ENCODE data around the gene ZDHHC11. TPM values are rescaled to one million over a fixed set of nuclear protein-coding genes. Genes with fewer than 3 reads are reported as not detected.
"Not testable (repeated sequence)": the region's sequence is repeated elsewhere in the genome, so short reads cannot be mapped to it uniquely, and the experiment has no call there.

Gene ZDHHC11
- total and polyA plus RNA-seq, 5 experiments from 2014 or later = 9.8 to 16.4 TPM; not detected in 3

DNA sequence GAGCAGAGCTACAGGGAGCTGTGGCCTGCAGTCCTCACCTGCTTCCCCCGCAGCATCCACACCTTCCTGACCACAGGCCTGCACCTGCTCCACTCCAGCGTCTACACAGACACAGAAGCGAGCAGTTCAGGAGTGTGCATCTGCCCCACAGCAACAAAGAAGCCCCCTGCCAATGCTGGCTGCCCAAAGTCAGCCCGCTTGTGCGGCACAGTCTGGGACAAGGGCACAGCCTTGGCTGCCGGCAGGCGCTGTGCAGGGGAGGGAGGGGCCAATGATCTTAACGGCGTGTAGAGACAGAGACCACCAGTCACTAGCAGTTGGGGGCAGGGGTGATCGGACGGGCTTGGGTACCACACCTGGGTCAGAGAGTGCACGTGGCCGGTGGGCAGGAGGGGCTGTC is 35.2 kb upstream of the ZDHHC11 start:
- no peak overlapping the region for H3K4me3 Mint-ChIP-seq
- ATAC-seq (no peak), DNase-seq (no peak)
- peaks cover 19 to 57% (median 36%) of the 10 kb centered on the region in 4 donors for H3K4me1 Mint-ChIP-seq
- POLR2A ChIA-PET = interaction anchor here (0.6 kb wide), 1 partner anchor 121 kb away, joined by 3 read pairs; no protein-coding TSS in a partner anchor
- no peaks in the 10 kb centered on the region for H3K27me3 Mint-ChIP-seq
- H3K27ac Mint-ChIP-seq = peak overlapping the region in 1 of 10 donors; percentile 50
- H3K36me3 Mint-ChIP-seq = peaks cover 18 to 87% (median 35%) of the 10 kb centered on the region in 3 donors
- peaks cover 0 to 13% (median 2%) of the 10 kb centered on the region in 9 donors for H3K9me3 Mint-ChIP-seq

- H3K27ac Mint-ChIP-seq = peak overlapping the region in 1 of 10 donors; percentile 16
- H3K4me3 Mint-ChIP-seq = no peak overlapping the region
- POLR2A ChIA-PET = no interaction called here
- ATAC-seq (no peak), DNase-seq (no peak)
- H3K4me1 Mint-ChIP-seq = peaks cover 19 to 52% (median 31%) of the 10 kb centered on the region in 4 donors
- H3K36me3 Mint-ChIP-seq = peaks cover 18 to 88% (median 38%) of the 10 kb centered on the region in 3 donors
- H3K27me3 Mint-ChIP-seq = no peaks in the 10 kb centered on the region
- peaks cover 0 to 13% (median 2%) of the 10 kb centered on the region in 9 donors for H3K9me3 Mint-ChIP-seq
These were observed 34.7 kb upstream of the ZDHHC11 start for GRCh38 chr5:885529-885928.

DNA sequence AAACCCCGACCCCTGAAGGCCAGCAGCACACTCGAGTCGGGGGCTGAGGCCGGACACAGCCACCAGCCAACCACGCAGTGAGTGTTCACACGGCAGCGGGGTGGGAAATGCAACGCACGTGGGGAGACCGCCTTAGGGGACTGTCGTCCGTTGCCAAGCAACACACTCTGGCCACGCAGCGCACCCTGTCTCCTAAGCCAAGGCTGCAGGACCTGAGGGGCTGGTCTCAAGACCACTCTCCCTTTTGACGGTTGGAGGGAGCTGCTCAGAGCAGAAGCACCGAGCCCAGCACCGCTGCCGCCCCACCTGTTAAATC is 34.3 kb upstream of the ZDHHC11 start:
- peaks cover 19 to 48% (median 28%) of the 10 kb centered on the region in 4 donors for H3K4me1 Mint-ChIP-seq
- peaks cover 0 to 13% (median 2%) of the 10 kb centered on the region in 9 donors for H3K9me3 Mint-ChIP-seq
- DNase-seq (no peak), ATAC-seq (no peak)
- H3K36me3 Mint-ChIP-seq = peaks cover 18 to 86% (median 38%) of the 10 kb centered on the region in 3 donors
- peak overlapping the region in 1 of 10 donors; percentile 16 for H3K27ac Mint-ChIP-seq
- no peaks in the 10 kb centered on the region for H3K27me3 Mint-ChIP-seq
- POLR2A ChIA-PET = no interaction called here
- H3K4me3 Mint-ChIP-seq = no peak overlapping the region

DNA sequence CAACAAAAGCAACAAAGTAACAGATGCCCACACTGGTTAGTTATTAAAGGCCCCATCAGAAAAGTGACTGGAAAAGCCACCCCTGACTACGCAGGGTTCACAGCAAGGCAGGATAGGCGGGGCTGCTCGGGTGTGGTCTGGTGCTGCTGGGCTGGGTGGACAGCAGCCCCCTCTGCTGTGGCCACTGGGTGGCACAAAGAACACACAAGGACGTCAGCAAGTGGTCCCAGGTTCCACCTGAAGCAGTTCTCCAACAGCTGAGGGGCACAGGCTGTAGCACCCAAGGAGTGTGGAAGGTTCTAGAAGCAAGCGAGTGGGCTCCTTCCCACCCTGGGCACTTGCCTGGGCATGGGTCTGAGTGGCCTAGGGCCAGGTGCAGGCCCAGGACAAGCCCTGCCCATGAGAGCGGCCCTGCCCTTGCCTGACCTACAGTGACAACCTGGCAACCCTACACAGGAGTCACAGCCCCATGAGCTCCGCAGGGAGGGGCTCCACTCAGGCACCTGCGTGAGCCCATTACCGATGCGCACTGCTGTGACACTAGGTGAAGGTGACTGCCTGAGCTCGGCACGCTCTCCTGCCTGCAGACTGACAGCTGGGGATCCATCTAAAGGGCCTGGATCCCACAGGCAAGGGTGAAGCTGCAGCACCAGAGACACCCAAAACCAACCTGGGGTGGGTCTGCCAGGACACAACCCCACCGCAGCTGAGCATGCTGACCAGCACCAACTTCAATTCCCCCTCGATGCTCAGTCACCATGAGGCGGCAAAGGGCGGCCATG is 33.8 kb upstream of the ZDHHC11 start:
- peak overlapping the region in 1 of 10 donors; percentile 40 for H3K27ac Mint-ChIP-seq
- peaks cover 0 to 13% (median 2%) of the 10 kb centered on the region in 9 donors for H3K9me3 Mint-ChIP-seq
- no peak overlapping the region for H3K4me3 Mint-ChIP-seq
- H3K4me1 Mint-ChIP-seq = peaks cover 19 to 44% (median 27%) of the 10 kb centered on the region in 4 donors
- H3K27me3 Mint-ChIP-seq = no peaks in the 10 kb centered on the region
- H3K36me3 Mint-ChIP-seq = peaks cover 18 to 83% (median 38%) of the 10 kb centered on the region in 3 donors
- POLR2A ChIA-PET = no interaction called here
- ATAC-seq (no peak), DNase-seq (no peak)

GRCh38 chr5:883475-884181 is 32.8 kb upstream of the ZDHHC11 start:
- POLR2A ChIA-PET = interaction anchor here (1.2 kb wide), 1 partner anchor 9 kb away, joined by 5 read pairs; the partner anchor contains the start of genes BRD9 and TRIP13
- no peak overlapping the region for H3K4me3 Mint-ChIP-seq
- peaks cover 18 to 74% (median 38%) of the 10 kb centered on the region in 3 donors for H3K36me3 Mint-ChIP-seq
- peak overlapping the region in 3 of 10 donors; percentile 21 to 80 (median 70) for H3K27ac Mint-ChIP-seq
- DNase-seq (no peak), ATAC-seq (no peak)
- peaks cover 19 to 36% (median 26%) of the 10 kb centered on the region in 4 donors for H3K4me1 Mint-ChIP-seq
- peaks cover 0 to 13% (median 2%) of the 10 kb centered on the region in 9 donors for H3K9me3 Mint-ChIP-seq
- H3K27me3 Mint-ChIP-seq = no peaks in the 10 kb centered on the region

DNA sequence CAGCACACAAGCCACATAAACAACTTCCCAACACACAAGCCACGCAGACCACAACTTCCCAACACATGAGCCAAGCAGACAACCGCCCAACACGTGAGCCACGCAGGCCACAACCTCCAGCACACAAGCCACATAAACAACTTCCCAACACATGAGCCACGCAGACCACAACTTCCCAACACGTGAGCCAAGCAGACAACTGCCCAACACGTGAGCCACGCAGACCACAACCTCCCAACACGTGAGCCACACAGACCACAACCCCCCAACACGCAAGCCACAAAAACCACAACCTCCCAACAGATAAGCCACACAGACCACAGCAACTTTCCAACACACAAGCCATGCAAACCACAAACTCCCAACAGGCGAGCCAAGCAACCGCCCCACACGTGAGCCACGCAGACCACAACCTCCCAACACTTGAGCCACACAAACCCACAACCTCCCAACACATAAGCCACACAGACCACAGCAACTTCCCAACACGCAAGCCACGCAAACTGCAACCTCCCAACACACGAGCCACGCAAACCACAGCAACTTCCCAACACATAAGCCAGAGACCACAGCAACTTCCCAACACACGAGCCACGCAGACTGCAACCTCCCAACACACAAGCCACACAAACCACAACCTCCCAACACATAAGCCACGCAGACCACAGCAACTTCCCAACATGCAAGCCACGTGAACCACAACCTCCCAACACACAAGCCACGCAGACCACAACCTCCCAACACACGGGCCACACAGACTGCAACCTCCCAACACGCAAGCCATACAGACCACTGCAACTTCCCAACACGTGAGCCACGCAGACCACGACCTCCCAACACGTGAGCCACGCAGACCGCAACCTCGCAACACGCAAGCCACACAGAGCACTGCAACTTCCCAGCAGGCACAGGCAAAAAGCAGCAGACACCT is 31.7 kb upstream of the ZDHHC11 start:
- ATAC-seq = peak in 1 of 2 donors; percentile 23
- H3K27ac Mint-ChIP-seq = peak overlapping the region; percentile 6 to 94 (median 82)
- peaks cover 18 to 71% (median 42%) of the 10 kb centered on the region in 3 donors for H3K36me3 Mint-ChIP-seq
- H3K27me3 Mint-ChIP-seq = no peaks in the 10 kb centered on the region
- peaks cover 0 to 13% (median 2%) of the 10 kb centered on the region in 9 donors for H3K9me3 Mint-ChIP-seq
- H3K4me3 Mint-ChIP-seq = peak overlapping the region in 7 of 10 donors; percentile 4 to 76 (median 30)
- POLR2A ChIA-PET = interaction anchor here (1.2 kb wide), 1 partner anchor 10 kb away, joined by 5 read pairs; the partner anchor contains the start of genes BRD9 and TRIP13
- DNase-seq = no peak
- peaks cover 21 to 28% (median 24%) of the 10 kb centered on the region in 4 donors for H3K4me1 Mint-ChIP-seq

DNA sequence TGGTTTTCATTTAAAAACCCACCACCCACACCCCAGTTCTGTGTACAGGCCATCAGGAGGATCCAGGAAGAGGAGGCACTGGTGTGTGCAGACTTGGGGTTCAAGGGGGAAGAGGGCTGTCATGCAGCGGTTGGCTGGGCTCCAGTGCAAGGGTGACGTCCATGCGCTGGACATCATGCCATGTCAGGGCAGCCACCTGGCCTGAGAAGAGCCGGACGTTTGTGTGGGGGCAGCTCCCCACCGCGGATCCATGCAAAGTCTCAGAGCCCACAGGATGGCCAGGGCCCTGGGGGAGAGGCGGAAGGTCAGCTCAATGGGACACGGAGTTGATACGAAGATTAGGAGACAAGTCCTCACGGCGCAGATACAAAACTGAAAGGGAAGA is 30.8 kb upstream of the ZDHHC11 start:
- Mint-ChIP-seq H3K27ac (peak overlapping the region in 2 of 10 donors; percentile 74 to 94), H3K9me3 (peaks cover 0 to 13% (median 2%) of the 10 kb centered on the region in 9 donors), H3K27me3 (no peaks in the 10 kb centered on the region), H3K4me1 (peaks cover 17 to 26% (median 22%) of the 10 kb centered on the region in 4 donors), H3K4me3 (no peak overlapping the region), H3K36me3 (peaks cover 18 to 71% (median 42%) of the 10 kb centered on the region in 3 donors)
- POLR2A ChIA-PET = no interaction called here
- DNase-seq (no peak), ATAC-seq (no peak)

DNA sequence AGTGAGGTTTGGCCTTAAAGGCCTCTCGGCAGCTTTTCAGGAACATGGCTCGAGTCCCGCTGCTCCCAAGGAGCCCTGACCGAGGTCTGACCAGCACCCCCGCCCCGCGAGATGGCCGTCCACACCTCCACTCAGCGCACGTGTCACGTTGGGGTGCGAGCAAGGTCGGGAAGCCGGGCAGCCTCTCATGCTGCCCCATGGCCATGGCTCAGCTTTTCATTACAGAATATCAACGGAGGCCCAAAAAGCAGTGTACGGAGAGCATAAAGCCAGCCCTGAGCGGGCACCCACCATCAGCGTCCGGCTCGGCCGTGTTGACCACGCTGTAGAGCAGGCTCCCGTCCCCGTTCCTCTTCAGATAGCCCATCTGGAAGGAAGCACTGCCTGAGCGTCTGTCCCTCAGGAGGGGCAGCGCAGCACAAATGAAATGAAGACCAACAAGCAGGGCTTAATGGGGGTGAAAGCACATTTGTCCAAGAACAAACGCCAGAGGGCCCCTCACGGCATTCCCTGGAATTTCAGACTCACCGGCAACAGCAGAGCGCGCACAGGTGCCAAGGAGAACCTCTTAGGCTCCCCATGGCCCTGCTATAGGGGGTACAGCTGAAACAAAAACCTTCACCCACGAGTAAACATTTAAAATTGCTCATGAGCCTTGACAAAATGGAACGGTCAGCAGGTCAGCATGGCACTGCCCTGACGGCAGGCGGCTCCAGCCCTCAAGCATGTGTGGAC is 30.2 kb upstream of the ZDHHC11 start:
- DNase-seq = no peak
- H3K27ac Mint-ChIP-seq = peak overlapping the region in 1 of 10 donors; percentile 94
- POLR2A ChIA-PET = no interaction called here
- H3K4me3 Mint-ChIP-seq = no peak overlapping the region
- H3K4me1 Mint-ChIP-seq = peaks cover 17 to 26% (median 21%) of the 10 kb centered on the region in 4 donors
- no peak for ATAC-seq
- H3K27me3 Mint-ChIP-seq = no peaks in the 10 kb centered on the region
- peaks cover 18 to 70% (median 43%) of the 10 kb centered on the region in 3 donors for H3K36me3 Mint-ChIP-seq
- H3K9me3 Mint-ChIP-seq = peaks cover 0 to 13% (median 2%) of the 10 kb centered on the region in 9 donors

DNA sequence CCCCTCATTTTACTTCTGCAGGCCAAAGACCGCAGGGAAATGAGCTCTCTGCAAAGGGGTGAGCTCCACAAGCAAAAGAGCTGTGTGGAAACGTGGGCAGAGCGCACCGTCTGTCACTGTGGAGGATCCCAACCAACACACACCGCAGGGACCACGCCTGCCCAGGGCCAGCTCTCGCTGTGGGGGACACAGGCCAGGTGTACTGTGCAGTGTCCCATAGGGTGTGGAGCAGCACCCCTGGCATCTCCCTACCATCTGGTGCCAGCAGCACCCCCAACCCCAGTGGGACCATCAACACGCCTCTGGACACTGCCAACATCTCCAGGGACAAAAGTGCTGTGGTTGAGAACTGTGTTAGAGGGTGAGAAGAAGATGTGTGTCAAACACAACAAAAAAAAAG is 27.9 kb upstream of the ZDHHC11 start:
- H3K27ac Mint-ChIP-seq, POLR2A ChIA-PET, DNase-seq, ATAC-seq, H3K27me3 Mint-ChIP-seq, H3K4me3 Mint-ChIP-seq: not testable (repeated sequence)
- Mint-ChIP-seq H3K4me1 (peaks cover 18 to 22% (median 20%) of the 10 kb centered on the region in 4 donors), H3K9me3 (peaks cover 0 to 13% (median 2%) of the 10 kb centered on the region in 9 donors), H3K36me3 (peaks cover 18 to 76% (median 35%) of the 10 kb centered on the region in 3 donors)

GRCh38 chr5:878125-878524 is 27.3 kb upstream of the ZDHHC11 start:
- ATAC-seq = no peak
- no peaks in the 10 kb centered on the region for H3K27me3 Mint-ChIP-seq
- DNase-seq = no peak
- POLR2A ChIA-PET = no interaction called here
- peaks cover 0 to 12% (median 2%) of the 10 kb centered on the region in 9 donors for H3K9me3 Mint-ChIP-seq
- peaks cover 15 to 21% (median 18%) of the 10 kb centered on the region in 4 donors for H3K4me1 Mint-ChIP-seq
- H3K27ac Mint-ChIP-seq = no peak overlapping the region
- H3K36me3 Mint-ChIP-seq = peaks cover 17 to 76% (median 31%) of the 10 kb centered on the region in 3 donors
- H3K4me3 Mint-ChIP-seq = no peak overlapping the region
